AG04450 (cell line): ENCODE results near the gene PRDX6. TPM values are rescaled to one million over a fixed set of nuclear protein-coding genes. Genes with fewer than 3 reads are reported as not detected.

Experiments used
- CTCF ChIA-PET: fragments of 300-600, 350-600 bp; formaldehyde crosslinking; extraction: SDS; loops from one replicate; lab custom pipeline; 2022; ENCODE audit warnings: antibody characterized with exemption, inconsistent platforms; lab: Charles Lee
- POLR2A ChIA-PET: fragments of 350-600 bp; formaldehyde crosslinking; extraction: SDS; loops from one replicate; lab custom pipeline; 2021; ENCODE audit warnings: antibody characterized with exemption, inconsistent platforms; lab: Yijun Ruan, JAX
- DNase-seq: peaks from one replicate; pipeline ENCODE4 v3.0.0-alpha.2; 2011; ENCODE audit warnings: low read depth, low spot score
- H3K27ac ChIP-seq: one replicate; pipeline ENCODE4 v1.5.1; 2012; ENCODE audit warnings: low read depth, low read length, control low read depth
- H3K27me3 ChIP-seq: one replicate; pipeline ENCODE4 v1.6.0; 2012; ENCODE audit warnings: low read length; ENCODE audit not compliant: control insufficient read depth, insufficient read depth
- H3K4me3 ChIP-seq: 2 replicates; pipeline ENCODE4 v1.5.1; 2011; ENCODE audit warnings: mild to moderate bottlenecking, low read depth, low read length, control low read depth
- H3K9me3 ChIP-seq: 2 replicates; pipeline ENCODE4 v1.5.1; 2012; ENCODE audit warnings: low read length; ENCODE audit not compliant: control insufficient read depth, insufficient read depth
- polyA plus RNA-seq: library from polyadenylated mRNA; depleted of rRNA; stranded (reverse); fragments of >200 nt; gene quantifications from 2 replicates; pipeline ENCODE4 v1.2.3, GENCODE V29; 2011
- TF ChIP-seq, protein P1 (sequence below): IDR thresholded peaks from 2 replicates; pipeline ENCODE4 v1.5.1; 2011; ENCODE audit warnings: low read depth, low read length, control low read depth, inconsistent platforms

The PRDX6 gene
- polyA plus RNA-seq, 1 experiment, result 545 TPM

DNA sequence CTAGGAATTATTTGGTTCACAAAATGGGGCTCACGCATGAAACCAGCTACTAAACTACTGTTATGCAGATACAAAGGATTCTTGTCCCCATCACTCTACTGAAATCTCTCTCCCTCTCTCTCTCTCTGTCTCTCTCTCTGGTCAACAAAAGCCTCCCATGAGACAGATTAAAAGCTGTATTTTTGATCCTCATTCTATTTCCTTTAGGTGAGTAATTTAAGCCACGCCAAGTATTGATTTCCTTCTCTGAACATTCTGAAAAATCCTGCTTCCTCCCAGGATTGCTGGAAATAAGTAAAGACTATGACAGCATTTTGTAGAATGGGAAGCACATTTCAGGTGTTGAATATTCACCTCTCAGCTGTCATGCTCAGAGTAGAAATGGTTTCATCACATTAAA, 43.7 kb downstream of the PRDX6 start:
- H3K27me3 ChIP-seq, result peaks cover 3% of the 10 kb centered on the region
- no peaks in the 10 kb centered on the region for H3K9me3 ChIP-seq
- ChIA-PET POLR2A (no interaction called here), CTCF (interaction anchor here (1.3 kb wide), 1 partner anchor 10 kb away, joined by 3 read pairs; no protein-coding TSS in a partner anchor)
- H3K27ac ChIP-seq, result no peak overlapping the region
- no peak for DNase-seq
- TF ChIP-seq, protein P1, sequence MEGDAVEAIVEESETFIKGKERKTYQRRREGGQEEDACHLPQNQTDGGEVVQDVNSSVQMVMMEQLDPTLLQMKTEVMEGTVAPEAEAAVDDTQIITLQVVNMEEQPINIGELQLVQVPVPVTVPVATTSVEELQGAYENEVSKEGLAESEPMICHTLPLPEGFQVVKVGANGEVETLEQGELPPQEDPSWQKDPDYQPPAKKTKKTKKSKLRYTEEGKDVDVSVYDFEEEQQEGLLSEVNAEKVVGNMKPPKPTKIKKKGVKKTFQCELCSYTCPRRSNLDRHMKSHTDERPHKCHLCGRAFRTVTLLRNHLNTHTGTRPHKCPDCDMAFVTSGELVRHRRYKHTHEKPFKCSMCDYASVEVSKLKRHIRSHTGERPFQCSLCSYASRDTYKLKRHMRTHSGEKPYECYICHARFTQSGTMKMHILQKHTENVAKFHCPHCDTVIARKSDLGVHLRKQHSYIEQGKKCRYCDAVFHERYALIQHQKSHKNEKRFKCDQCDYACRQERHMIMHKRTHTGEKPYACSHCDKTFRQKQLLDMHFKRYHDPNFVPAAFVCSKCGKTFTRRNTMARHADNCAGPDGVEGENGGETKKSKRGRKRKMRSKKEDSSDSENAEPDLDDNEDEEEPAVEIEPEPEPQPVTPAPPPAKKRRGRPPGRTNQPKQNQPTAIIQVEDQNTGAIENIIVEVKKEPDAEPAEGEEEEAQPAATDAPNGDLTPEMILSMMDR, result no peak
- no peak overlapping the region for H3K4me3 ChIP-seq

DNA sequence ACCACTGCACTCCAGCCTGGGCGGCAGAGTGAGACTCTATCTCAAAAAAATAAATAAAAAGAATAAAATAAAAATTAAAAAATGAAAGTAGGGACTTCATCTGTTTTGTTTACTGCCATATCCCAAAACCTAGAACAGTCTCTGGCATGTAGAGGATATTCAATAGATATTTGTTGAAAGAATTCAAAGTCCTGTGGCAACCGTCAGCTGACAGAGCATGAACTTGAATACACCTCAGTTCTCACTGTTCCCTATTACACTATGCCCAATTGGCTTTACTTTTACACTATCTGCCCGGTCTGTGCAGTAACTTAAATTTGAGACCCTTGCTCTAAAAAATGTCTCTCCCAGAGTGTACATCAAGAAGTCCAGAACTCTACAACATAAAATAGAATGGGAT, 46.2 kb downstream of the PRDX6 start:
- H3K9me3 ChIP-seq, result no peaks in the 10 kb centered on the region
- CTCF ChIA-PET, result no interaction called here
- no peak overlapping the region for H3K4me3 ChIP-seq
- POLR2A ChIA-PET, result no interaction called here
- H3K27ac ChIP-seq, result no peak overlapping the region
- TF ChIP-seq, protein P1, result no peak
- H3K27me3 ChIP-seq, result peaks cover 5% of the 10 kb centered on the region
- DNase-seq, result no peak

GRCh38 chr1:173525926-173526325, 48.8 kb downstream of the PRDX6 start:
- Histone ChIP-seq H3K27ac (no peak overlapping the region), H3K9me3 (no peaks in the 10 kb centered on the region), H3K4me3 (no peak overlapping the region), H3K27me3 (peaks cover 5% of the 10 kb centered on the region)
- POLR2A ChIA-PET, result no interaction called here
- TF ChIP-seq, protein P1, result no peak
- CTCF ChIA-PET, result no interaction called here
- DNase-seq, result no peak

DNA sequence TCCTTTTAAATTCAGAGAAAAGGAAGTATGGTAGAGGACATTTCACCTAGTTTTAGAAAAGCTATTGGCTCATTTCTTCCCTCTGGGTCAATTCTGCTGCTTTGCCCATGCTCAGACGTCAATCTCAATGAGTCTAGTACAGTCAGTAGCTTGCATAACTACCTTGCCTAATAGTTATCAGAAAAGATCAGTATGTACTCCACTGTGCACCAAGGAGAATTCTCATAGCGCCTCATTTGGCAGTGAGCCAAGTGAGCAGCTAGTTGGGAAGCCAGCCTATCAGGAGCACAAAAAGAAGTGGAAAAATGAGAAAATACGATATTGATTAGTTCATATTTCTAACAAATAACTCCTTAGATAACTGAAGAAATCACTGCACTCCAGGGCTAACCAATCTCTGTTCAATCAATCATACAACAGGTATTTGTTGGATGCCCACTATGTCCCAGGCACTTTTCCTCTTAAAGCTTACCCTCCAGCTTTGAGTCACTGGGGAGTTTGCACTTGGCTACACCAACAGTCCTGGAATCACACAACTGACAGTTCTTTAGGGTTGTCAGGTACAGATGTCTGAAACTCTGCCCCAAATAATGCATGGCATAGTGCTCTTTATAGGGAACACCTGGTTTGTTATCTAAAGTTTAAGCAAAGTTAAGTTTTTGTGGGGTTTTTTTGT, 50.2 kb downstream of the PRDX6 start:
- DNase-seq, result no peak

GRCh38 chr1:173529106-173529505, 52.0 kb downstream of the PRDX6 start:
- ChIA-PET POLR2A (no interaction called here), CTCF (no interaction called here)
- DNase-seq, result no peak
- Histone ChIP-seq H3K4me3 (no peak overlapping the region), H3K27me3 (peaks cover 2% of the 10 kb centered on the region), H3K27ac (no peak overlapping the region), H3K9me3 (no peaks in the 10 kb centered on the region)
- TF ChIP-seq, protein P1, result no peak

More for the DNA sequence above, 50.2 kb downstream of the PRDX6 start:
- no peaks in the 10 kb centered on the region for H3K9me3 ChIP-seq
- POLR2A ChIA-PET, result no interaction called here
- CTCF ChIA-PET, result no interaction called here
- H3K27ac ChIP-seq, result no peak overlapping the region
- H3K27me3 ChIP-seq, result peaks cover 5% of the 10 kb centered on the region
- no peak overlapping the region for H3K4me3 ChIP-seq
- TF ChIP-seq, protein P1, result no peak
